ENCODE results near the gene CADPS. TPM values are rescaled to one million over a fixed set of nuclear protein-coding genes. Genes with fewer than 3 reads are reported as not detected.

Gene CADPS
- total RNA-seq, 1 experiment from 2014 or later, result 0.48 TPM

GRCh38 chr3:62688050-62688449 lies 187.2 kb downstream of the CADPS start:
- peak; percentile 76 for DNase-seq (ENCODE audit: low read depth)

GRCh38 chr3:62686503-62687294 lies 188.5 kb downstream of the CADPS start:
- DNase-seq (ENCODE audit: low read depth), result peak; percentile 5

- DNase-seq (ENCODE audit: low read depth), result no peak
Observed at GRCh38 chr3:62682826-62683225, 192.4 kb downstream of the CADPS start.

- no peak for DNase-seq (ENCODE audit: low read depth)
Observed at GRCh38 chr3:62679988-62680387, 195.2 kb downstream of the CADPS start.

- DNase-seq (ENCODE audit: low read depth), result no peak
Observed at GRCh38 chr3:62678841-62679240, 196.4 kb downstream of the CADPS start.

- DNase-seq (ENCODE audit: low read depth), result no peak
Observed at GRCh38 chr3:62677926-62678325, 197.3 kb downstream of the CADPS start.

GRCh38 chr3:62676689-62677271 lies 198.4 kb downstream of the CADPS start:
- no peak for DNase-seq (ENCODE audit: low read depth)

- no peak for DNase-seq (ENCODE audit: low read depth)
Observed at GRCh38 chr3:62675492-62675891, 199.7 kb downstream of the CADPS start.

GRCh38 chr3:62672988-62673313 lies 202.3 kb downstream of the CADPS start:
- DNase-seq (ENCODE audit: low read depth), result no peak

GRCh38 chr3:62672270-62672987 lies 202.8 kb downstream of the CADPS start:
- DNase-seq (ENCODE audit: low read depth), result no peak

GRCh38 chr3:62670351-62670750 lies 204.9 kb downstream of the CADPS start:
- no peak for DNase-seq (ENCODE audit: low read depth)

GRCh38 chr3:62669161-62669560 lies 206.1 kb downstream of the CADPS start:
- no peak for DNase-seq (ENCODE audit: low read depth)

GRCh38 chr3:62667714-62668113 lies 207.5 kb downstream of the CADPS start:
- no peak for DNase-seq (ENCODE audit: low read depth)

- DNase-seq (ENCODE audit: low read depth), result peak; percentile 66
Observed at GRCh38 chr3:62665627-62666437, 209.4 kb downstream of the CADPS start.

GRCh38 chr3:62662677-62663076 lies 212.5 kb downstream of the CADPS start:
- no peak for DNase-seq (ENCODE audit: low read depth)

GRCh38 chr3:62659660-62660059 lies 215.6 kb downstream of the CADPS start:
- no peak for DNase-seq (ENCODE audit: low read depth)

- no peak for DNase-seq (ENCODE audit: low read depth)
Observed at GRCh38 chr3:62655691-62656063, 219.5 kb downstream of the CADPS start.

- DNase-seq (ENCODE audit: low read depth), result no peak
Observed at GRCh38 chr3:62655056-62655690, 220.0 kb downstream of the CADPS start.

GRCh38 chr3:62653796-62654195 lies 221.4 kb downstream of the CADPS start:
- DNase-seq (ENCODE audit: low read depth), result peak; percentile 31

GRCh38 chr3:62647711-62648110 lies 227.5 kb downstream of the CADPS start:
- no peak for DNase-seq (ENCODE audit: low read depth)

GRCh38 chr3:62644493-62644892 lies 230.7 kb downstream of the CADPS start:
- DNase-seq (ENCODE audit: low read depth), result no peak

GRCh38 chr3:62638316-62638715 lies 236.9 kb downstream of the CADPS start:
- no peak for DNase-seq (ENCODE audit: low read depth)
